Measurements from ENCODE around the gene PNLIPRP2. TPM values are rescaled to one million over a fixed set of nuclear protein-coding genes. Genes with fewer than 3 reads are reported as not detected.

Gene PNLIPRP2
- polyA plus RNA-seq, 1 experiment, result not detected

DNA sequence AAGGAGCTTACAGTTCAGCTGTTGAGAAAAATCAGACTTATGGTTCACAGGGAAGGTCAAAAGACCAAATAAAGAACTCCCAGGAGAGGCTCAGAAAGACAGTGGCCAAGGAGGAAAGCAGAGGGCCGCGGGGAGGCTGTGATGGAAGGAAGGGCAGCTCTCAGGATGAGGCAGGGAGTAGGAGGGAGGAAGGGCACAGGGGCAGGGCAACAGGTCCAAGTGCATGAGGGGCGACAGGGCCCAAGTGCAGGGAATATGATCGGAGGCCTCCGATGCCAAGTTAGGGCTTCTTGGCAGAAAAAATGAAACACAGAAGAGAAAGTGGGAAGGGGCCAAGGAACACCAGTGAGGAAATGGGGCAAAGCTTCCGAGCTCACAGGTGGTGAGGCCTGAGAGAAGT is 13.4 kb upstream of the PNLIPRP2 start:
- TF ChIP-seq, protein P1, sequence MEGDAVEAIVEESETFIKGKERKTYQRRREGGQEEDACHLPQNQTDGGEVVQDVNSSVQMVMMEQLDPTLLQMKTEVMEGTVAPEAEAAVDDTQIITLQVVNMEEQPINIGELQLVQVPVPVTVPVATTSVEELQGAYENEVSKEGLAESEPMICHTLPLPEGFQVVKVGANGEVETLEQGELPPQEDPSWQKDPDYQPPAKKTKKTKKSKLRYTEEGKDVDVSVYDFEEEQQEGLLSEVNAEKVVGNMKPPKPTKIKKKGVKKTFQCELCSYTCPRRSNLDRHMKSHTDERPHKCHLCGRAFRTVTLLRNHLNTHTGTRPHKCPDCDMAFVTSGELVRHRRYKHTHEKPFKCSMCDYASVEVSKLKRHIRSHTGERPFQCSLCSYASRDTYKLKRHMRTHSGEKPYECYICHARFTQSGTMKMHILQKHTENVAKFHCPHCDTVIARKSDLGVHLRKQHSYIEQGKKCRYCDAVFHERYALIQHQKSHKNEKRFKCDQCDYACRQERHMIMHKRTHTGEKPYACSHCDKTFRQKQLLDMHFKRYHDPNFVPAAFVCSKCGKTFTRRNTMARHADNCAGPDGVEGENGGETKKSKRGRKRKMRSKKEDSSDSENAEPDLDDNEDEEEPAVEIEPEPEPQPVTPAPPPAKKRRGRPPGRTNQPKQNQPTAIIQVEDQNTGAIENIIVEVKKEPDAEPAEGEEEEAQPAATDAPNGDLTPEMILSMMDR (IDR thresholded peaks at IDR 0.05; ENCODE audit: insufficient read depth, low read depth, low read length), result no peak
- DNase-seq (ENCODE audit: low read depth), result no peak
- POLR2A ChIA-PET, result no interaction called here
- Histone ChIP-seq H3K36me3 (ENCODE audit: control insufficient read depth, insufficient read depth, low read length) (no peaks in the 10 kb centered on the region), H3K4me3 (ENCODE audit: low read depth, low read length) (no peak overlapping the region), H3K27me3 (ENCODE audit: control insufficient read depth, insufficient read depth, low read length) (no peaks in the 10 kb centered on the region)
- CTCF ChIA-PET, result interaction anchor here (0.6 kb wide), 1 partner anchor 67 kb away, joined by 3 read pairs; no protein-coding TSS in a partner anchor

DNA sequence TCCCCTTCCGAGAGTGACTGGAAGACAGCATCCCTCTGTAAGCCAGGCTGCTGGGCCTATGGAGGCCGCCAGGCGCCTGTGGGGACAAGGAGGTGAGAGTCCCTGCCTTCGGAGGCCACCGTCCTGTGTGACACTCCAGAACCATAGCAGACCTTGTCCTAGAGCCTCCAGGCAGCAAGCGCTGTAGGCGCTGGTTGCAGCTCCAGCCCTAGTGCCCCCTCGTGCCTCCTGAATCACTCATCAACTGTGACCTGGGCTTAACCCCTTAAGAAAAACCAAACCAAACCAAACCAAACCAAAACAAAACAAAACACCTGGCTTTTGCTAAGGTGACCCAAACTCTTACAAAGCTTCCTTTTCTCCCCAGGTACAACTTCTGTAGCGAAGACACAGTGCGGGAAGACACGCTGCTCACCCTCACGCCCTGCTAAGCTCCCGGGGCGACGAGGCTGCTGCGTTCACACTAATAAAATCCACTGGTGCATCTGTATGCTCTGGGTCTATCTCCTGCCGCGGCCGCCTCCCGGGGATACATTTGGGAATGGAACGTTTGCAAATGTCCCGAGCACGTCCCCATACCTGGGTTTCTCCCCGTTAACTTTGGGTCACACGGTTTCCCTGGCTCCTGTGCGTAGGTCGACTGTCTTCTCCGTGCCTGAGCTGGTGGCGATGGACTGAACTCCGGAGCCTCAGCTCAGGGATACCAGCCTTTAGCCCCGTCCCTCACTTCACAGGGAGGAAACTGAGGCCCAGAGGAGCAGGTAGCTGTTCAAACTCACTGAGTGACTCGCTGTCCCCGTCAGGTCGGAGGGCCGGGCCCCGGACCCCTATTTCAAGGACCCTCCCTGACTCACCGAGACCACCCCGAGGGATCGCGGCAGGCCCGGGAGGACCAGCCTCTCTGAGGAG is 11.8 kb upstream of the PNLIPRP2 start:
- POLR2A ChIA-PET, result no interaction called here
- Histone ChIP-seq H3K36me3 (ENCODE audit: control insufficient read depth, insufficient read depth, low read length) (no peaks in the 10 kb centered on the region), H3K4me3 (ENCODE audit: low read depth, low read length) (no peak overlapping the region), H3K27me3 (ENCODE audit: control insufficient read depth, insufficient read depth, low read length) (no peaks in the 10 kb centered on the region)
- TF ChIP-seq, protein P1 (IDR thresholded peaks at IDR 0.05; ENCODE audit: insufficient read depth, low read depth, low read length), result no peak
- DNase-seq (ENCODE audit: low read depth), result no peak
- CTCF ChIA-PET, result no interaction called here

DNA sequence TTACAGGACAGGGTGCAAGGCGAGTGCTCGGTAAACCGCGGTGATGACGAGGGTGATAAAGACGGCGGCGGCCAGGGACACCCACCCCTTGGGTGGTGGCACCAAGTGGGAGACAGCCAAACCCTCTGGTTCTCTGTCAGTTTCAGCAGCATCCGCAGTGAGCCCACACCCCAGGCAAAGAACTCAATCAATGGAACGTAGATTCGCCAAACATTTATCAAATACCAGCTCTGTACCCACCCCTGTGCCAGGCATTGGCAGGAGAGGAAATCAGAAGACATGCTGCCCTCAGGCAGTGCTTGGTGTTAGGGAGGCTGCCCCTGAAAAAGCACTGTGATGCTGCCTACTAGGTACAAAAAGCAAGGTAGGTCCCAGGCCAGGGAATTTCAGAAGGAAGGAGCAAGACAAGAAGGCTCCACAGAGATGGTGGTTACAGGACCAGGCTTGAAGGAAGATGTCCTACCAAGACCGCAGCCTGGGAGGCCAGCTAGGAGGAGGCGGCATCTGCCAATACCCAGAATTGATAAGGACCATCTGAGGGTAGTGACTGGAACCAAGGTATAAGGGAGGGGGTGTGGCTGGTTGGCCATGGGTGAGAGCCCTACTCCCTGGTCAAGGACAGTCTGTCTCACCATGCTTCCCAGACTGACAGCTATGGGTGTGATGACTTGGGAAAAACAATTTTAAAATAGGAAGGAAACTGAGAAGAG is 10.2 kb upstream of the PNLIPRP2 start:
- CTCF ChIA-PET, result no interaction called here
- no peak for DNase-seq (ENCODE audit: low read depth)
- POLR2A ChIA-PET, result no interaction called here
- TF ChIP-seq, protein P1 (IDR thresholded peaks at IDR 0.05; ENCODE audit: insufficient read depth, low read depth, low read length), result no peak
- H3K27me3 ChIP-seq (ENCODE audit: control insufficient read depth, insufficient read depth, low read length), result no peaks in the 10 kb centered on the region
- no peak overlapping the region for H3K4me3 ChIP-seq (ENCODE audit: low read depth, low read length)
- no peaks in the 10 kb centered on the region for H3K36me3 ChIP-seq (ENCODE audit: control insufficient read depth, insufficient read depth, low read length)

DNA sequence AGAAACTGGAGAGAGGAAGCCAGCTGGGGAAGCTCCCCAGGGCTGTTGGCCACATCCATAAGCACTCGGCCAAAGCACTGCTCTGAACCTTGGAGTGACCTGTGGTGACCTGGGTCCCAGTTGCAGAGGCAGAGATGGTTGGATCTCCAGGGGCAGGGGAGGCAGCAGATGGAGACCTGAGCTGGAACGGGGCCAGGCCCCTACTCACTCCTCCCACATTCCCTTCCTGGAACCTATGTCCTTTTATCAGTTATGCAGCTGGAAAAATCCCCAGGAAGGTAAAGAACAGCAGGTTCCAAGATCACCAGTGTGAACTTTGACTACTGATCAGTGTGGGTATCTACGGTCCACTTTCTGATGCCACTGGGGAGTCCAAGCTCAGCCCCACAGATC is 9.6 kb upstream of the PNLIPRP2 start:
- POLR2A ChIA-PET, result no interaction called here
- TF ChIP-seq, protein P1 (IDR thresholded peaks at IDR 0.05; ENCODE audit: insufficient read depth, low read depth, low read length), result no peak
- Histone ChIP-seq H3K4me3 (ENCODE audit: low read depth, low read length) (no peak overlapping the region), H3K27me3 (ENCODE audit: control insufficient read depth, insufficient read depth, low read length) (no peaks in the 10 kb centered on the region), H3K36me3 (ENCODE audit: control insufficient read depth, insufficient read depth, low read length) (no peaks in the 10 kb centered on the region)
- CTCF ChIA-PET, result no interaction called here
- no peak for DNase-seq (ENCODE audit: low read depth)

DNA sequence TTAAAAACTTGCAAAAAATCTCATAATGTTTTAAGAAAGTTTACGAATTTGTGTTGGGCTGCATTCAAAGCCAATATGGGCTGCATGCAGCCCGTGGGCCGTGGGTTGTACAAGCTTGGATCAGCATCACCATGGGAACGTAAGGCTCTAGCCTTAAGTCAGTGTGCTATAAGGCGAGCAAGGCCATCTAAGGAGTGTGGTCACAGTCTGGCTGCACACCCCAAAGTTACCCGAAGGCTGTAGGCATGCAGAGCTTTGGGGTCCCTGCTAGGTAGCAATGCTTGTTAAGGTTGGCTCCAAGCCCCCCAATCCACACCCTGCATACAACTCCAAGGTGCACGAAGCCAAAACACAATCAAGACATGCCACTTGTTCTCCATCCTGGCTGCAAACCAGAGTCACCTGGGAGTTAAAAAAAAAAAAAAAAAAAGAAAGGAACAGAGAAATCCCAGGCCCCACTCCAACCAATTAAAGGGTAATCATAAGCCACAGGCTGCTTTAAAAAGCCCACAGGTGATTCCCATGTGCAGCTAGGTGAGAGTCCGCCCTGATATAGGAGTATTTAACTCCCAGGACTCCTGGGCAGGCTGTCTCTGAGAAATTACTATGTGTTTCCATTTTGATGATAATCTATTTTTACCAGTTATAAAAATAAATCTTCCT is 8.5 kb upstream of the PNLIPRP2 start:
- CTCF ChIA-PET, result no interaction called here
- no peak for DNase-seq (ENCODE audit: low read depth)
- Histone ChIP-seq H3K36me3 (ENCODE audit: control insufficient read depth, insufficient read depth, low read length) (no peaks in the 10 kb centered on the region), H3K4me3 (ENCODE audit: low read depth, low read length) (no peak overlapping the region), H3K27me3 (ENCODE audit: control insufficient read depth, insufficient read depth, low read length) (no peaks in the 10 kb centered on the region)
- POLR2A ChIA-PET, result no interaction called here
- TF ChIP-seq, protein P1 (IDR thresholded peaks at IDR 0.05; ENCODE audit: insufficient read depth, low read depth, low read length), result no peak

Measured in BJ (cell line).